Adrenal gland (tissue), 5 donors: ENCODE results near the gene DNAJC5.

ENCODE experiments used
- POLR2A ChIP-seq, 2 donors: fragments of 450-650 bp; IDR thresholded peaks; one replicate each; pipeline ENCODE4 v1.6.1; 2017; ENCODE audit warnings: antibody characterized with exemption in 2 of 2, mild to moderate bottlenecking in 2 of 2, moderate library complexity in 1 of 2
- TF ChIP-seq, protein P1 (sequence below), 6 experiments: fragments of 450-650 bp in 4 of 6; fragments of 200-600 bp in 2 of 6; sonication (generic) in 1 of 6; IDR thresholded peaks; 1 replicate in 5 of 6; 2 replicates in 1 of 6; pipeline versions ENCODE4 v1.5.1 to v1.8.0; 2016 to 2021; ENCODE audit warnings: antibody characterized with exemption in 6 of 6, mild to moderate bottlenecking in 2 of 6, moderate library complexity in 1 of 6
- donor health status: DM: no; HTN: no; CAD: no.

DNA sequence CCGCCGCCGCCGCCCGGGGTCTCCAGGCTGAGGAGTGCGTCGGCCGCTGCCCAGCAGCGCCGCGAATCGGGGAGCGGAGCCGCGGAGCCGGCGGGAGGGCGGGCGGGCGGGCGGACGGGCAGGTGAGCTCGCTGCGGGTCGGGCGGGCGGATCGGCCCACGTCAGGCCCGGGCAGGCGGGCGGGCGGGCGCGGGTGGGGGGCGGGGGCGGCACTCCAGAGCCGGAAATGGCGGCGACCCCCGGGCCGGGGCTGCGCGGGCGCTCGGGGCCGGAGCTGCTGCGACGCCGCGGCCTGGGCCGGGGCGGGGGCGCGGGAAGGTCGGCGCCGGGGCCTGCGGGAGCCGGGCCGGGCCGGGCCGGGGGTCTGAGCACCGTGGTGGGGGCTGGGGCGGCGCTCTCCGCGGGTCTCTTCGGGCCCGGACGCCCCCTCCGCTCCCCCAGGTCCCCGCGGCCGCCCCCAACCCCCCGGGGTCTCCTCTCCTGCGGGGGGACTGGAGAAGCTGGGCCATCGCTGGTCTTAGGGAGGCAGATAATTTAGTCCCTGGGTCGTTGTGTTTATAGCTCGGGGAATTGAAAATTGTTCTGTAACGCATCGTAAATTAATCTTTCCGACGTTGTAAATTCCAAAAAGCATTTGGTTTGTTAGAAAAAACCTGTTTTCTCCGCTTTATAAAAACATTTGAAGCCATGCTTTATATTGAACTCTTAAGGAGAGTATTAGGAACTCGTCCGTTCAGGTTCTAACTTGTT is 451 bp downstream of the DNAJC5 start:
- no peak for TF ChIP-seq POLR2A (IDR thresholded peaks at IDR 0.05)
- TF ChIP-seq, protein P1, sequence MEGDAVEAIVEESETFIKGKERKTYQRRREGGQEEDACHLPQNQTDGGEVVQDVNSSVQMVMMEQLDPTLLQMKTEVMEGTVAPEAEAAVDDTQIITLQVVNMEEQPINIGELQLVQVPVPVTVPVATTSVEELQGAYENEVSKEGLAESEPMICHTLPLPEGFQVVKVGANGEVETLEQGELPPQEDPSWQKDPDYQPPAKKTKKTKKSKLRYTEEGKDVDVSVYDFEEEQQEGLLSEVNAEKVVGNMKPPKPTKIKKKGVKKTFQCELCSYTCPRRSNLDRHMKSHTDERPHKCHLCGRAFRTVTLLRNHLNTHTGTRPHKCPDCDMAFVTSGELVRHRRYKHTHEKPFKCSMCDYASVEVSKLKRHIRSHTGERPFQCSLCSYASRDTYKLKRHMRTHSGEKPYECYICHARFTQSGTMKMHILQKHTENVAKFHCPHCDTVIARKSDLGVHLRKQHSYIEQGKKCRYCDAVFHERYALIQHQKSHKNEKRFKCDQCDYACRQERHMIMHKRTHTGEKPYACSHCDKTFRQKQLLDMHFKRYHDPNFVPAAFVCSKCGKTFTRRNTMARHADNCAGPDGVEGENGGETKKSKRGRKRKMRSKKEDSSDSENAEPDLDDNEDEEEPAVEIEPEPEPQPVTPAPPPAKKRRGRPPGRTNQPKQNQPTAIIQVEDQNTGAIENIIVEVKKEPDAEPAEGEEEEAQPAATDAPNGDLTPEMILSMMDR (IDR thresholded peaks at IDR 0.05): no peak
